ACHN (cell line): ENCODE measurements around the gene DHDH.

Experiments
- DNase-seq: peaks from one replicate; pipeline ENCODE4 v3.0.0-alpha.2; 2015
- in situ Hi-C: cut with HindIII; loops from 2 replicates; pipeline ENCODE4 v1.10.0; 2017; ENCODE audit warnings: low sequenced_read_pairs, low pct_ligation_motif_present, low pct_unique_long_range_greater_than_20kb

Gene DHDH

GRCh38 chr19:48963371-48964204, 30.1 kb downstream of the DHDH start:
- in situ Hi-C loops = no loop called here

DNA sequence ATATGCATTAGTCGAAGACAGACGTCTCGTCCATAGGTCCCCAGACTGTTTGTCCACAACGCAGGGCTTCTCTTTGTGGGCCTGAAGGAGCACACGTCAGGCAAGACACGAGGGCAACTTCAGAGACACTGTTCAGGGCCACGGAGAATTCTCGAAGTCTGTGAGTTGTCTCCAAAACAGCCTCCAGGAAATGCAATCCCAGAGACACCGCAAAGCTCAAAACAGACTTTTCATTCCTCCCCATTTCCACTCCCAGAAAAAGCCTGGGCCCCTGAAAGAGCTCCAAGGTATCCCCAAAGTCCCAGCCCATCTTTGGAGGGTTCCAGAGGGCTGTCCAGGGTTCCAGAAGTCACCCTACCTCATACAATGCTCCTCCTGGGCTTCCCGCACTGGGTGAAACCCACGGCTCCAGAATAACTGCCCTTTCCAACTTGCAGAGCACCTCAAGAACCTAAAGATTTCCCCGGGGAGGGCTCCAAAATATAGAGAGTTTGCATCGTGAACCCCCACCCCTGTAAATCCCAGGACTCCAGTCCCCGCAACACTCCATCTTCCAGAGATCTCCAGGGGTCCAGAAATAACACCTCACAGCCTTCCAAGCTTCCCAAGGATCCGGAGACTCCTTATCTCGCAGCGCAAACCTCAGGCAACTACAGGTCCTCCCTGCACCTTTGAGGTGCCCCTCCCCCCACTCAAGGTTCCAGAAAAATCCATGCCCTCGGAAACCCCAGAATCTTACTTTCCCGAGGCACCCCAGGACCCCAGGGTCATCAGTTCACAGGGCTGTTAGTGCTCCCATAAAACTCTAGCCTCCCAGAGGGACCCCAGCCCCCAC, 30.9 kb downstream of the DHDH start:
- peak; percentile 34 for DNase-seq

More at GRCh38 chr19:48963371-48964204, 30.1 kb downstream of the DHDH start:
- peak; percentile 64 for DNase-seq

DNA sequence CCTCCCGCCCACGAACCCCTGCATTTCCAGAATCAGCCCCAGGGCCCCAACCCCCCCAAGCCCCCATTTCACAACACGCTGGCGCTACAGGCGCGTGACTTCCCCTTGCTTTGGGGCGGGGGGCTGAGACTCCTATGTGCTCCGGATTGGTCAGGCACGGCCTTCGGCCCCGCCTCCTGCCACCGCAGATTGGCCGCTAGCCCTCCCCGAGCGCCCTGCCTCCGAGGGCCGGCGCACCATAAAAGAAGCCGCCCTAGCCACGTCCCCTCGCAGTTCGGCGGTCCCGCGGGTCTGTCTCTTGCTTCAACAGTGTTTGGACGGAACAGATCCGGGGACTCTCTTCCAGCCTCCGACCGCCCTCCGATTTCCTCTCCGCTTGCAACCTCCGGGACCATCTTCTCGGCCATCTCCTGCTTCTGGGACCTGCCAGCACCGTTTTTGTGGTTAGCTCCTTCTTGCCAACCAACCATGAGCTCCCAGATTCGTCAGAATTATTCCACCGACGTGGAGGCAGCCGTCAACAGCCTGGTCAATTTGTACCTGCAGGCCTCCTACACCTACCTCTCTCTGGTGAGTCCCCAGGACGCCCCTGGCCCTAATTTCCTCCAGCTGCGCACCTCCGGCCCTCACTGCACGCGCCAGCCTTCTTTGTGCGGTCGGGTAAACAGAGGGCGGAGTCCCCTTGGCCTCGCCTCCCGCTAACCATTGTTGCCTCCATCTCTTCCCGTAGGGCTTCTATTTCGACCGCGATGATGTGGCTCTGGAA, 31.7 kb downstream of the DHDH start, which contains the start of gene FTL:
FTL (plus strand) TSS at position 270 of the 766 bp plus-strand sequence; CDS start at position 469, 199 bp downstream.
- in situ Hi-C loops = no loop called here
- DNase-seq = peak; percentile 92

More for the DNA sequence above, 30.9 kb downstream of the DHDH start:
- in situ Hi-C loops = no loop called here

GRCh38 chr19:48965806-48966540, 32.5 kb downstream of the DHDH start:
- in situ Hi-C loops = no loop called here

DNA sequence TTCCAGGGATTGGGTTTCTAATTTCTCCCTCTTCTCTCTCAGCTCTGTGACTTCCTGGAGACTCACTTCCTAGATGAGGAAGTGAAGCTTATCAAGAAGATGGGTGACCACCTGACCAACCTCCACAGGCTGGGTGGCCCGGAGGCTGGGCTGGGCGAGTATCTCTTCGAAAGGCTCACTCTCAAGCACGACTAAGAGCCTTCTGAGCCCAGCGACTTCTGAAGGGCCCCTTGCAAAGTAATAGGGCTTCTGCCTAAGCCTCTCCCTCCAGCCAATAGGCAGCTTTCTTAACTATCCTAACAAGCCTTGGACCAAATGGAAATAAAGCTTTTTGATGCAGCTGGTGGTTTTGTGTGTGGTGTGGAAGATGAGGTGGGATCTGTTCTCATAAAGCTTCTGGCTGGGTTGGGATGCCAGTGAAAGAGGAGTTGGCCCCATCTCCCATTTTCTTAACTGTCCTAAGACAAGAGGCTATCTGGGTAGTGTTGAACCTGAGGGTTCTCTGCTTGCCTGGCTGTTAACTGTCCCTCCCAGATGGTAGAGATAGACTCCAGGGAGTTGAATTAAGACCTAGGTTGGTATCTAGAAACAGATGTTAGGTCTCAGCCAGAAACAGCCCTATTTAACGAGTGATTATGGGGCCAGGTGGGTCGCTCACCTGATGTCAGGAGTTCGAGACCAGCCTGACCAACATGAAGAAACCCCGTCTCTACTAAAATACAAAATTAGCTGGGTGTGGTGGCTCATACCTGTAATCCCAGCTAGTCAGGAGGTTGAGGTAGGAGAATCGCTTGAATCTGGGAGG, 33.2 kb downstream of the DHDH start:
- in situ Hi-C loops = no loop called here
- no peak for DNase-seq

More at GRCh38 chr19:48965806-48966540, 32.5 kb downstream of the DHDH start:
- DNase-seq = peak; percentile 63

DNA sequence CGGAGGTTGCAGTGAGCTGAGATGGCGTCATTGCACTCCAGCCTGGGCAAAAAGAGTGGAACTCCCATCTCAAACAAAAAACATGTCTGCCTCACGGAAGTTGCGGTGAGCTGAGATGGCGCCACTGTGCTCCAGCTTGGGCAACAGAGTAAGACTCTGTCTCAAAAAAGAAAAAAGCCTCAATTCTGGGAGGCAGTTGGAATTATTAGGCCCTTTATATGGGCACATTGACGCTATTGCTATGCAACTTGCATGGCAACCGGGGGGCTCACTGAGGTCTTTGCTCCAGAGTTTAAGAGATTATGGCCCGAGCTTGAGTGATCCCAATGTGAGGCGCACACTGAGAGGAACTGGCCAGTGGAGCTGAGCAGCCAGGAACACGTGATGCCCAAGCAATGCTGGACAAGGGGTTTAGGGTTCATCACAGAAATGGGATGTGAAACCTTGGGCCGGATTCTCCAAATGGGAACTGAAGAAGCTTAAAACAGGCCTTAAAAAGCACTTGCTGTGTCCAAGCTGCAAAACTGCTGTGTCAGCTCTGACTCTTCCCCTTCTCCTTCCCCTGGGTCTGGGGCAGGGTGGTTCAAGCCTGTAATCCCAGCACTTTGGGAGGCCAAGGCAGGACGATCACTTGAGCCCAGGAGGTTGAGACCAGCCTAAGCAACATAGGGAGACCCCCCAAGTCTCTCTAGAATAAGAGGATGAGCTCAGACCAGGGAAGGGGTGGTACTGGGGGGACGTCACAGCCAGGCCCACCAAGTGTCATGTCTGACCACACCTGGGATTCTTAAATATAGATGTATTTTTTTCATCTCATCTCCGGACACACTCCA, 34.1 kb downstream of the DHDH start:
- in situ Hi-C loops = no loop called here
- peak; percentile 32 for DNase-seq

GRCh38 chr19:48968179-48968661, 34.7 kb downstream of the DHDH start:
- no peak for DNase-seq
- in situ Hi-C loops = no loop called here

- in situ Hi-C loops = no loop called here
- DNase-seq = no peak
Observed at GRCh38 chr19:48968813-48969218, 35.3 kb downstream of the DHDH start.

DNA sequence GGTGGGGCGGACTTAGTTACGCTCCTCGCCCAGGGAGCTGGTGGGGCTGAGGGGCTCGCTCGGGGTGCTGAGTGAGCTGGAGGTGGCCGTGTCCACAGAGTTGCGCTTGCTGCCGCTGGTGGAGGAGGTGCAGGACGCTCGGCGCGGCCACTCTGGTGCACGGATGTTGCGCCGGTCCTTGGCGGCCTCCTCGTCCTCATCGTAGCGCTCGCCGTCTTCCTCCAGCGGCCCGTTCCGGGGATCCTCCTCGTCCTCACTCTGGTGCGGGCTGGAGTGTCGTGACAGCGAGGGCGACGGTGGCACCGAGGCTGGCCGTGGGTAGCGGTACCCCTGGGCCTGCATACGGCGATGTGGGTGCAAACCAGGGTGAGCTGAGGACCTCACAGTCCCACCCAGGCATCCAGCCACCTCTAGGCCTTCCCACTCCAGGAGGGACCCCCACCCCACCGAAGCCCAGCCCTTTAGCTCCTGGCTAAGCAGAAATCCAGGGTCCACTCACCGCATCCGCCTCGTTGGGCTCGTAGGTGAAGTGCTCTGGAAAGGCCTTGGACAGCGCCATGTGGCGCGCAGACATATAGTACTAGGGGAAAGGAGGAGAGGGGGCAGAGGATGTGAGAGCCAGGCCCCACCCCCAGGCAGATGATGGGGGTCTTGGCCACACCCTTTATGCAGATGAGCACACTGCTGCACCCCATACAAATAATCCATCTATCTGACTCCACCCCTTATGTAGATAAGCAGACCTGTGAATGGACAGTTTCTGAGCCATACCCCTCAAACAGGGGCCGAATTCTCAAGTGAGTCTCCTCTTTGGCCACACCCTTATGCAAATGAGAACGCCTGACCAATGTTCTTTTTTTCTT, 36.0 kb downstream of the DHDH start:
- in situ Hi-C loops = no loop called here
- peak; percentile 39 for DNase-seq

GRCh38 chr19:48970139-48970766, 36.8 kb downstream of the DHDH start:
- in situ Hi-C loops = no loop called here
- no peak for DNase-seq

DNA sequence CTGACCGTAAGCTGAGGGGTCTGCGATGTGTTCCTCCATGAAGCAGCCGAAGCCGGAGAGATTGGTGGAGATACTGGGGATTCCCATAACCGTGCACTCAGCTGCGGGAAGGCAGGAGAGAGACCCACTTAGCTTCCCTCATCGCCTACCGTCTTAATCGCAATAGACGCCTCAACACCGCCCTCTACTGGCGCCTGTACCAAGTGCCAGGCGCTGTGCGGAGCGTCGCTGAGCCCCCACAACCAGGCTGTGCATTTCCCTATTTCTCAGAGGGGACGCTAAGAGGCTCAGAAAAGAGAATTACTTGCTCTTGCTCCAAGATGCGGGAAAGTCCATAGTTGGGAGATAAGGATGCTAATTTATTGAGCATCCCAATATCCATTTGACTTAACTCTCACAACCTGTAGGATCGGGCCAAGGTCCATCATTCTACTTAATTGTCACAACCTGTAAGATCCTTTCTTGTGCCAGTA, 37.5 kb downstream of the DHDH start:
- DNase-seq = peak; percentile 73
- in situ Hi-C loops = no loop called here

GRCh38 chr19:48975947-48976847, 42.7 kb downstream of the DHDH start:
- no peak for DNase-seq
- in situ Hi-C loops = no loop called here

DNA sequence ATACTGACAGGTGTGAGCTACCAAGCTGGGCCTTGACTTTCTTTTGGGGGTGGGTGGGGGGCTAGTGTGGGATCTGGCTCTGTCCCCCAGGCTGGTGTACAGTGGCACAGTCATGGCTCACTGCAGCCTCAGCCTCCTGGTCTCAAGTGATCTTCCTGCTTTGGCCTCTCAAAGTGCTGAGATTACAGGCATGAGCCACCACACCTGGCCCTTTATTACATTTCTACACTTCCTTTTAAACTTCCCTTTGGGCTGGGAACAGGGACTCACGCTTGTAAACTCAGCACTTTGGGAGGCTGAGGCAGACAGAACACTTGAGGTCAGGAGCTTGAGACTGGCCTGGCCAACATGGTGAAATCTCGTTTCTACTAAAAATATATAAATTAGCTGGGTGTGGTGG, 43.6 kb downstream of the DHDH start:
- no peak for DNase-seq
- in situ Hi-C loops = no loop called here

DNA sequence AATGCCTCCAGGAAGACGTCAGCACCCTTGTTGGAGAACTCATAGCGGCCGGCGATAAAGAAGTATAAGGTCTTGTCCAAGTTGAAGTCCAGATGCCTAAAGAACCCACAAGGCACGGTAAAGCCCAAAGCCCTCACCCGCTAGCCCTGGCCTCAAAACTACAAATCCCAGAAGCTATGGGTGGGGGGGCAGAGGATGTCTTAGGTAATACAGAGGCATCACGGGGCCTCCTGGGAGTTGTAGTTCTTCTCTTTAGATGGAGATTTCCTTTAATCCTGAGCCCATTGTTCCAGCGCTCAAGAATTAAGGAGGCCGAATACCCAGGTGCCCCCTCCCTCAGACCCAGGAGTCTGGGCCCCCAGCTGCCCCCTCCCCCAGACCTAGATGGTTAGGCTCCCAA, 48.8 kb downstream of the DHDH start:
- in situ Hi-C loops = no loop called here
- no peak for DNase-seq
